ENCODE measurements around the gene DDX31. TPM values are rescaled to one million over a fixed set of nuclear protein-coding genes. Genes with fewer than 3 reads are reported as not detected.

Gene DDX31
- total and polyA plus RNA-seq, 2 experiments from 2014 or later = 5.8 to 15.8 TPM

DNA sequence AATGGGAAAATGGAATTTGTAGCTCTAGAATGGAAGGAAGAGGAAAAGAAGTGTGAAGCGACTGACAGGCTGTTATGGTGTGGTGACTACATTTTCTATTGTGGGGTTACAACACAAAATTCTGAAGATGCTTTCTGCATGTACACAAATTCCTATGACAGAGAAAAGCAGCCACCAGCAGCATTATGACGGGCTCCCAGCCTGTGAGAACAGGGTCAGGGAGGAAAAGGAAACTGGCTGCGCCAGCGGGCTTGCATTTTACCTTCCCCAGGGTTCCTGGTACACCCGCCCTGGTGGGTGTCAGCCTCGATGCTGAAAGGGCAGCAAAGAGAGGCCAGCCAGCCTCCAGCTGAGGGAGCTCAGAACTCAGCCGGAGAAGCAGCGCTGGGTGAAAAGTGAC is 41.0 kb downstream of the DDX31 start:
- DNase-seq (ENCODE audit: low read depth in 1 of 2, low spot score in 1 of 2) = no peak
- Histone ChIP-seq H3K27ac (no peak overlapping the region), H3K27me3 (no peaks in the 10 kb centered on the region), H3K4me3 (no peak overlapping the region), H3K36me3 (peaks cover 15% of the 10 kb centered on the region), H3K4me1 (ENCODE audit: low read depth) (no peaks in the 10 kb centered on the region), H3K9me3 (ENCODE audit: low read depth) (no peaks in the 10 kb centered on the region)
- TF ChIP-seq, protein P1, sequence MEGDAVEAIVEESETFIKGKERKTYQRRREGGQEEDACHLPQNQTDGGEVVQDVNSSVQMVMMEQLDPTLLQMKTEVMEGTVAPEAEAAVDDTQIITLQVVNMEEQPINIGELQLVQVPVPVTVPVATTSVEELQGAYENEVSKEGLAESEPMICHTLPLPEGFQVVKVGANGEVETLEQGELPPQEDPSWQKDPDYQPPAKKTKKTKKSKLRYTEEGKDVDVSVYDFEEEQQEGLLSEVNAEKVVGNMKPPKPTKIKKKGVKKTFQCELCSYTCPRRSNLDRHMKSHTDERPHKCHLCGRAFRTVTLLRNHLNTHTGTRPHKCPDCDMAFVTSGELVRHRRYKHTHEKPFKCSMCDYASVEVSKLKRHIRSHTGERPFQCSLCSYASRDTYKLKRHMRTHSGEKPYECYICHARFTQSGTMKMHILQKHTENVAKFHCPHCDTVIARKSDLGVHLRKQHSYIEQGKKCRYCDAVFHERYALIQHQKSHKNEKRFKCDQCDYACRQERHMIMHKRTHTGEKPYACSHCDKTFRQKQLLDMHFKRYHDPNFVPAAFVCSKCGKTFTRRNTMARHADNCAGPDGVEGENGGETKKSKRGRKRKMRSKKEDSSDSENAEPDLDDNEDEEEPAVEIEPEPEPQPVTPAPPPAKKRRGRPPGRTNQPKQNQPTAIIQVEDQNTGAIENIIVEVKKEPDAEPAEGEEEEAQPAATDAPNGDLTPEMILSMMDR (IDR thresholded peaks at IDR 0.05; ENCODE audit: low read depth, low read length) = no peak

- H3K9me3 ChIP-seq (ENCODE audit: low read depth) = no peaks in the 10 kb centered on the region
- TF ChIP-seq, protein P1 (IDR thresholded peaks at IDR 0.05; ENCODE audit: low read depth, low read length) = no peak
- DNase-seq (ENCODE audit: low read depth in 1 of 2, low spot score in 1 of 2) = no peak
- H3K27ac ChIP-seq = no peak overlapping the region
- H3K36me3 ChIP-seq = peaks cover 18% of the 10 kb centered on the region
- no peaks in the 10 kb centered on the region for H3K4me1 ChIP-seq (ENCODE audit: low read depth)
- no peaks in the 10 kb centered on the region for H3K27me3 ChIP-seq
- no peak overlapping the region for H3K4me3 ChIP-seq
Observed at GRCh38 chr9:132627594-132627993, 42.2 kb downstream of the DDX31 start.

DNA sequence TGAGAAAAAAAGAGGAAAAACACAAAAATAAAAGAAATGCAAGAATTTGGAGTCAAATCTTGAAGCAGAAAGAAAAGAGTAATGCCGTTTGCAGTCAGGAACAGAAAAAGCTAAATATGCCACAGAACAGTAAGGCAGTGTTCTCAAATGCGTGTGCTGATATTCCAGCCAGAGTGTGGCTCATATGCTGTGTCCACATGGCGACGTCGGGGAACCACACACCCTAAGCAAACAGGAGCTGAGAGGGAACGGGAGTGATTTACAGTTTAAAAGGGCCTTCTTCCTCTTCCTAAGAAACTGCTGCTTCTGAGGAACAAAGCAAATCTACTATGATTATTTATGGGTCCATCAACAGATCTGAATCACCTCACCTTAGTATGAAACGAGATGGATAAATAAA is 42.7 kb downstream of the DDX31 start:
- DNase-seq (ENCODE audit: low read depth in 1 of 2, low spot score in 1 of 2) = no peak
- H3K27ac ChIP-seq = no peak overlapping the region
- TF ChIP-seq, protein P1 (IDR thresholded peaks at IDR 0.05; ENCODE audit: low read depth, low read length) = no peak
- no peaks in the 10 kb centered on the region for H3K27me3 ChIP-seq
- H3K4me1 ChIP-seq (ENCODE audit: low read depth) = no peaks in the 10 kb centered on the region
- peaks cover 19% of the 10 kb centered on the region for H3K36me3 ChIP-seq
- no peaks in the 10 kb centered on the region for H3K9me3 ChIP-seq (ENCODE audit: low read depth)
- no peak overlapping the region for H3K4me3 ChIP-seq

GRCh38 chr9:132626285-132626684 is 43.5 kb downstream of the DDX31 start:
- H3K4me1 ChIP-seq (ENCODE audit: low read depth) = no peaks in the 10 kb centered on the region
- DNase-seq (ENCODE audit: low read depth in 1 of 2, low spot score in 1 of 2) = no peak
- TF ChIP-seq, protein P1 (IDR thresholded peaks at IDR 0.05; ENCODE audit: low read depth, low read length) = no peak
- H3K4me3 ChIP-seq = no peak overlapping the region
- no peaks in the 10 kb centered on the region for H3K27me3 ChIP-seq
- no peak overlapping the region for H3K27ac ChIP-seq
- no peaks in the 10 kb centered on the region for H3K9me3 ChIP-seq (ENCODE audit: low read depth)
- peaks cover 19% of the 10 kb centered on the region for H3K36me3 ChIP-seq

GRCh38 chr9:132622159-132622558 is 47.6 kb downstream of the DDX31 start:
- peak in 1 of 2 donors; percentile 58 for DNase-seq (ENCODE audit: low read depth in 1 of 2, low spot score in 1 of 2)
- Histone ChIP-seq H3K4me1 (ENCODE audit: low read depth) (no peaks in the 10 kb centered on the region), H3K27me3 (no peaks in the 10 kb centered on the region), H3K27ac (no peak overlapping the region), H3K4me3 (no peak overlapping the region), H3K36me3 (peaks cover 7% of the 10 kb centered on the region), H3K9me3 (ENCODE audit: low read depth) (no peaks in the 10 kb centered on the region)
- TF ChIP-seq, protein P1 (IDR thresholded peaks at IDR 0.05; ENCODE audit: low read depth, low read length) = no peak

DNA sequence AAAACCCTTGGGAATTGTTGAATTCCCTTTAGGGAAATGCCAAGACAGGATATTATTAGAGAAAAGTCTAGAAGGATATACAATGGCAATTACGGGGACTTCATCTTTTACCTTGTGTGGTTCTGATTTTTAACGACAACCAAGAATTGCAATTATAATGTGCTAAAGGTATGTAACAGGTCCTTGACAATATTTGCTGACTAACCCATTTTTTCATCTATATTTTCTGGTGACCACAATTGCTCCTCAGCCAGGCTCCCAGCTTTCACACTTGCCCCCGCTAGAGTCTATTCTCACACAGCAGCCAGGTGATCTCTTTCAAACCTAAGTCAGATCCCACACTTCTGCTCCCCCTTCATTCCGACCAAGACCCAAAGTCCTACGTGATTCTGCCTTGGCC is 53.1 kb downstream of the DDX31 start:
- H3K27me3 ChIP-seq = no peaks in the 10 kb centered on the region
- no peak for DNase-seq (ENCODE audit: low read depth in 1 of 2, low spot score in 1 of 2)
- H3K4me3 ChIP-seq = no peak overlapping the region
- H3K9me3 ChIP-seq (ENCODE audit: low read depth) = no peaks in the 10 kb centered on the region
- TF ChIP-seq, protein P1 (IDR thresholded peaks at IDR 0.05; ENCODE audit: low read depth, low read length) = no peak
- no peak overlapping the region for H3K27ac ChIP-seq
- no peaks in the 10 kb centered on the region for H3K4me1 ChIP-seq (ENCODE audit: low read depth)
- peaks cover 20% of the 10 kb centered on the region for H3K36me3 ChIP-seq
